Hepatocyte (in vitro differentiated cells): ENCODE results near the gene EXOC3.

Experiments used
- CTCF ChIP-seq: fragments of 200-600 bp; sonication (generic); IDR thresholded peaks from 2 replicates; pipeline ENCODE4 v1.5.1; 2016; ENCODE audit warnings: antibody characterized with exemption, mild to moderate bottlenecking; ENCODE audit not compliant: poor library complexity
- EZH2 ChIP-seq: fragments of 200-600 bp; sonication (generic); IDR thresholded peaks from 2 replicates; pipeline ENCODE4 v1.6.1; 2016; ENCODE audit warnings: antibody characterized with exemption, mild to moderate bottlenecking, borderline replicate concordance

GRCh38 chr5:479566-480319 lies 36.8 kb downstream of the EXOC3 start:
- TF ChIP-seq CTCF = no peak
- no peak for TF ChIP-seq EZH2
